ENCODE data around the gene ZMIZ1. TPM values are rescaled to one million over a fixed set of nuclear protein-coding genes. Genes with fewer than 3 reads are reported as not detected.

ZMIZ1 gene
- total RNA-seq, 1 donor from 2014 or later: 107 TPM

- no peak for DNase-seq (ENCODE audit: low spot score)
Measured at GRCh38 chr10:79244841-79245504, 176.2 kb downstream of the ZMIZ1 start.

- no peak for DNase-seq (ENCODE audit: low spot score)
Measured at GRCh38 chr10:79245539-79246208, 176.9 kb downstream of the ZMIZ1 start.

- peak; percentile 70 for DNase-seq (ENCODE audit: low spot score)
Measured at GRCh38 chr10:79246209-79246581, 177.4 kb downstream of the ZMIZ1 start.

- DNase-seq (ENCODE audit: low spot score): peak; percentile 70
Measured at GRCh38 chr10:79246606-79247275, 178.0 kb downstream of the ZMIZ1 start.

- DNase-seq (ENCODE audit: low spot score): no peak
Measured at GRCh38 chr10:79247373-79248137, 178.8 kb downstream of the ZMIZ1 start.

- DNase-seq (ENCODE audit: low spot score): peak; percentile 72
Measured at GRCh38 chr10:79248341-79249185, 179.8 kb downstream of the ZMIZ1 start.

GRCh38 chr10:79249186-79250121 lies 180.7 kb downstream of the ZMIZ1 start:
- no peak for DNase-seq (ENCODE audit: low spot score)

GRCh38 chr10:79250259-79250658 lies 181.5 kb downstream of the ZMIZ1 start:
- no peak for DNase-seq (ENCODE audit: low spot score)

GRCh38 chr10:79252450-79252849 lies 183.7 kb downstream of the ZMIZ1 start:
- DNase-seq (ENCODE audit: low spot score): no peak

GRCh38 chr10:79252971-79253370 lies 184.2 kb downstream of the ZMIZ1 start:
- no peak for DNase-seq (ENCODE audit: low spot score)

- no peak for DNase-seq (ENCODE audit: low spot score)
Measured at GRCh38 chr10:79253704-79254103, 184.9 kb downstream of the ZMIZ1 start.

GRCh38 chr10:79254333-79255006 lies 185.7 kb downstream of the ZMIZ1 start:
- DNase-seq (ENCODE audit: low spot score): no peak

GRCh38 chr10:79255007-79255507 lies 186.3 kb downstream of the ZMIZ1 start:
- no peak for DNase-seq (ENCODE audit: low spot score)

GRCh38 chr10:79256264-79256806 lies 187.6 kb downstream of the ZMIZ1 start:
- DNase-seq (ENCODE audit: low spot score): no peak

- no peak for DNase-seq (ENCODE audit: low spot score)
Measured at GRCh38 chr10:79258894-79259293, 190.1 kb downstream of the ZMIZ1 start.

GRCh38 chr10:79259834-79260233 lies 191.1 kb downstream of the ZMIZ1 start:
- no peak for DNase-seq (ENCODE audit: low spot score)

GRCh38 chr10:79260811-79261740 lies 192.3 kb downstream of the ZMIZ1 start:
- DNase-seq (ENCODE audit: low spot score): no peak

- no peak for DNase-seq (ENCODE audit: low spot score)
Measured at GRCh38 chr10:79262131-79262530, 193.4 kb downstream of the ZMIZ1 start.

Measured in ureter (tissue), 1 donor.